HCT116 (cell line): ENCODE data around the gene ADCK2. TPM values are rescaled to one million over a fixed set of nuclear protein-coding genes. Genes with fewer than 3 reads are reported as not detected.
"Not testable (repeated sequence)": the region's sequence is repeated elsewhere in the genome, so short reads cannot be mapped to it uniquely, and the experiment has no call there.

Experiments
- ATAC-seq: fragments of 200-7000 bp; cut with Tn5 transposase; 2 replicates; pipeline ENCODE4 v1.9.1; 2020; ENCODE audit warnings: mild to moderate bottlenecking, moderate library complexity
- BruUV-seq: library from RNA; stranded (reverse); fragments of 400-500 nt; replicated peaks from 2 replicates; lab custom pipeline; 2021; lab: Mats Ljungman, UMichigan
- CTCF ChIA-PET: fragments of 300-600 bp; sonication (Branson Sonifier 250); formaldehyde crosslinking; loops from one replicate; lab custom pipeline; 2021; ENCODE audit warnings: antibody characterized with exemption; lab: Charles Lee
- POLR2A ChIA-PET: fragments of 300-600, 350-600 bp; sonication (Branson Sonifier 250); formaldehyde crosslinking; loops from one replicate; lab custom pipeline; 2021; ENCODE audit warnings: antibody characterized with exemption; lab: Charles Lee
- RAD21 ChIA-PET, 2 experiments: fragments of 300-600 bp; sonication (Branson Sonifier 250); formaldehyde crosslinking; loops; one replicate each; lab custom pipeline; 2023; ENCODE audit warnings: low total read pairs in 2 of 2; ENCODE audit not compliant: uncharacterized antibody in 2 of 2, unreplicated experiment in 2 of 2, low non-redundant PET in 1 of 2; lab: Charles Lee
- DNase-seq: peaks from one replicate; pipeline ENCODE4 v3.0.0-alpha.2; 2010; ENCODE audit warnings: low read depth, low spot score
- H2AFZ ChIP-seq: fragments of 200-600 bp; shearing (Covaris generic), sonication (generic); 2 replicates; pipeline ENCODE4 v1.6.1; 2017; ENCODE audit warnings: low read depth, mixed run types, mixed read lengths, antibody characterized with exemption, low read length; ENCODE audit not compliant: poor library complexity, severe bottlenecking
- H3K27ac ChIP-seq: 2 replicates; pipeline ENCODE4 v1.5.1; 2012; ENCODE audit warnings: low read depth, low read length
- H3K27me3 ChIP-seq: fragments of 200-600 bp; sonication (generic); 2 replicates; pipeline ENCODE4 v1.6.1; 2016; ENCODE audit warnings: mixed run types, low read length, mixed read lengths; ENCODE audit not compliant: insufficient read depth
- H3K36me3 ChIP-seq, 2 experiments: fragments of 200-500 bp in 1 of 2; fragments of 200-600 bp in 1 of 2; sonication (Bioruptor generic) in 1 of 2; sonication (generic) in 1 of 2; 2 replicates each; pipeline versions ENCODE4 v1.5.1 to v1.6.1; 2014 to 2016; ENCODE audit warnings: low read length in 2 of 2, inconsistent platforms in 1 of 2, mixed read lengths in 1 of 2, mixed run types in 1 of 2; ENCODE audit not compliant: insufficient read depth in 2 of 2, control insufficient read depth in 1 of 2
- H3K4me1 ChIP-seq, 2 experiments: fragments of 200-600 bp in 1 of 2; sonication (generic) in 1 of 2; 2 replicates each; pipeline versions ENCODE4 v1.5.1 to v1.6.1; 2012 to 2017; ENCODE audit warnings: low read length in 2 of 2, inconsistent platforms in 1 of 2, mild to moderate bottlenecking in 1 of 2, mixed read lengths in 1 of 2, mixed run types in 1 of 2, moderate library complexity in 1 of 2; ENCODE audit not compliant: insufficient read depth in 2 of 2, control insufficient read depth in 1 of 2
- H3K4me2 ChIP-seq: fragments of 200-600 bp; sonication (generic); 2 replicates; pipeline ENCODE4 v1.6.1; 2017; ENCODE audit warnings: mixed run types, low read length, mixed read lengths
- H3K4me3 ChIP-seq, 2 experiments: fragments of 200-600 bp in 1 of 2; sonication (generic) in 1 of 2; replicated peaks in 1 of 2; 2 replicates each; pipeline ENCODE4 v1.5.1; 2011 to 2016; ENCODE audit warnings: low read length in 2 of 2, control low read depth in 1 of 2, low read depth in 1 of 2, mild to moderate bottlenecking in 1 of 2, mixed read lengths in 1 of 2, mixed run types in 1 of 2
- H3K79me2 ChIP-seq: fragments of 200-600 bp; sonication (generic); 2 replicates; pipeline ENCODE4 v1.6.1; 2017; ENCODE audit warnings: mild to moderate bottlenecking, mixed run types, low read length, moderate library complexity, mixed read lengths; ENCODE audit not compliant: insufficient read depth
- H3K9ac ChIP-seq: fragments of 200-600 bp; sonication (generic); 2 replicates; pipeline ENCODE4 v1.6.1; 2016; ENCODE audit warnings: low read length, mixed read lengths
- H3K9me2 ChIP-seq: fragments of 200-600 bp; sonication (generic), shearing (Covaris generic); 2 replicates; pipeline ENCODE4 v1.6.1; 2017; ENCODE audit warnings: mixed run types, mild to moderate bottlenecking, moderate library complexity; ENCODE audit not compliant: insufficient read depth
- H3K9me3 ChIP-seq, 2 experiments: fragments of 200-500 bp in 1 of 2; fragments of 200-600 bp in 1 of 2; sonication (Bioruptor generic) in 1 of 2; sonication (generic) in 1 of 2; 2 replicates each; pipeline ENCODE4 v1.6.1; 2014 to 2017; ENCODE audit warnings: low read length in 2 of 2, mixed read lengths in 2 of 2, inconsistent platforms in 1 of 2, low read depth in 1 of 2, mild to moderate bottlenecking in 1 of 2, mixed run types in 1 of 2, moderate library complexity in 1 of 2; ENCODE audit not compliant: control insufficient read depth in 1 of 2, insufficient read depth in 1 of 2
- H4K20me1 ChIP-seq: fragments of 200-600 bp; sonication (generic), shearing (Covaris generic); 2 replicates; pipeline ENCODE4 v1.6.1; 2017; ENCODE audit warnings: mixed run types, mild to moderate bottlenecking, moderate library complexity; ENCODE audit not compliant: insufficient read depth
- ATF3 ChIP-seq: IDR thresholded peaks from 2 replicates; pipeline ENCODE4 v1.6.1; 2012
- CEBPB ChIP-seq: IDR thresholded peaks from 2 replicates; pipeline ENCODE4 v1.6.1; 2012; ENCODE audit warnings: low read depth
- ELF1 ChIP-seq: IDR thresholded peaks from 2 replicates; pipeline ENCODE4 v1.6.1; 2012; ENCODE audit warnings: low read depth, borderline replicate concordance
- FOSL1 ChIP-seq: IDR thresholded peaks from 2 replicates; pipeline ENCODE4 v1.6.1; 2012; ENCODE audit warnings: low read depth
- JUND ChIP-seq: IDR thresholded peaks from 2 replicates; pipeline ENCODE4 v1.6.1; 2012
- POLR2A ChIP-seq: IDR thresholded peaks from 2 replicates; pipeline ENCODE4 v1.7.0; 2011; ENCODE audit warnings: borderline replicate concordance; ENCODE audit not compliant: insufficient read depth, insufficient read length; ENCODE audit errors: extremely low read depth
- POLR2AphosphoS5 ChIP-seq: IDR thresholded peaks from 2 replicates; pipeline ENCODE4 v1.6.1; 2011; ENCODE audit warnings: mild to moderate bottlenecking, low read depth, low read length, moderate library complexity
- RAD21 ChIP-seq: IDR thresholded peaks from 2 replicates; pipeline ENCODE4 v1.6.1; 2012; ENCODE audit warnings: low read depth, mild to moderate bottlenecking
- SIN3A ChIP-seq: IDR thresholded peaks from 2 replicates; pipeline ENCODE4 v1.6.1; 2012; ENCODE audit warnings: low read depth
- SP1 ChIP-seq: IDR thresholded peaks from 2 replicates; pipeline ENCODE4 v1.6.1; 2012; ENCODE audit warnings: low read depth
- SRF ChIP-seq: IDR thresholded peaks from 2 replicates; pipeline ENCODE4 v1.6.1; 2012; ENCODE audit warnings: low read depth
- TCF7L2 ChIP-seq: IDR thresholded peaks from 2 replicates; pipeline ENCODE4 v1.7.0; 2011; ENCODE audit warnings: borderline replicate concordance, inconsistent platforms; ENCODE audit not compliant: insufficient read depth, insufficient read length; ENCODE audit errors: extremely low read depth
- YY1 ChIP-seq: IDR thresholded peaks from 2 replicates; pipeline ENCODE4 v1.6.1; 2011; ENCODE audit warnings: low read length, low read depth, moderate library complexity, mild to moderate bottlenecking; ENCODE audit not compliant: insufficient replicate concordance; ENCODE audit errors: extremely low read depth
- ZFX ChIP-seq: fragments of 450-650 bp; IDR thresholded peaks from 2 replicates; pipeline ENCODE4 v1.6.1; 2017
- ZNF274 ChIP-seq: fragments of 200-500 bp; sonication (Bioruptor generic); IDR thresholded peaks from 2 replicates; pipeline ENCODE4 v1.6.1; 2014; ENCODE audit warnings: mild to moderate bottlenecking, low read depth, low read length, inconsistent platforms
- intact Hi-C: fragments of 100-400 bp; cut with micrococcal nuclease; formaldehyde crosslinking; loops from 2 replicates; pipeline ENCODE4 v1.10.0; 2022
- total RNA-seq: library from RNA; stranded (reverse); gene quantifications from one replicate; pipeline ENCODE4 v1.2.1, GENCODE V29; 2021; ENCODE audit not compliant: unreplicated experiment
- TF ChIP-seq, protein P1 (sequence below): IDR thresholded peaks from 2 replicates; pipeline ENCODE4 v1.6.1; 2011; ENCODE audit warnings: mild to moderate bottlenecking, low read length, moderate library complexity; ENCODE audit not compliant: insufficient replicate concordance; ENCODE audit errors: extremely low read depth
- TF ChIP-seq, protein P2 (sequence below), 3 experiments: fragments of 200-600 bp in 1 of 3; sonication (generic) in 1 of 3; IDR thresholded peaks in 2 of 3; conservative IDR thresholded peaks in 1 of 3; 2 replicates each; pipeline ENCODE4 v1.5.1; 2012 to 2017; ENCODE audit warnings: low read depth in 2 of 3, low read length in 2 of 3, antibody characterized with exemption in 1 of 3, borderline replicate concordance in 1 of 3, control low read depth in 1 of 3, mild to moderate bottlenecking in 1 of 3, mixed read lengths in 1 of 3, mixed run types in 1 of 3, moderate library complexity in 1 of 3; ENCODE audit not compliant: insufficient read depth in 1 of 3

ADCK2 gene
- total RNA-seq, 1 experiment from 2014 or later, result 16.9 TPM

DNA sequence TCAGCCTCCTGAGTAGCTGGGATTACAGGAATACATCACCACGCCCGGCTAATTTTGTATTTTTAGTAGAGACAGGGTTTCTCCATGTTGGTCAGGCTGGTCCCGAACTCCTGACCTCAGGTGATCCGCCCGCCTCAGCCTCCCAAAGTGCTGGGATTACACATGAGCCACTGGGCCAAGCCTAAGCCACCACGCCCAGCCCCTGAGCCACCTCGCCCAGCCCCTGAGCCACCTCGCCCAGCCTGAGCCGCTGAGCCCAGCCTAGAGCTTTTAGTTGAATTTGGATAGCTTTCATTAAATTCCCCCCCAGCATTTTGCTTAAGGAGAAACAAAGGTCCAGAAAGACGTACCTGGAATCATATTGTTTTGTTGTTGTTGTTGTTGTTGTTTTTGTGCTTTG lies 2.9 kb upstream of the ADCK2 start:
- H3K79me2 ChIP-seq, POLR2A ChIA-PET, DNase-seq, H2AFZ ChIP-seq, H3K36me3 ChIP-seq, H3K4me3 ChIP-seq, H3K9ac ChIP-seq, ATAC-seq, H4K20me1 ChIP-seq, H3K4me2 ChIP-seq, H3K9me2 ChIP-seq, H3K27me3 ChIP-seq, H3K9me3 ChIP-seq, RAD21 ChIA-PET, CTCF ChIA-PET, H3K27ac ChIP-seq, BruUV-seq: not testable (repeated sequence)
- peaks cover 9 to 26% of the 10 kb centered on the region in 2 experiments for H3K4me1 ChIP-seq
- intact Hi-C loops, result loop anchor here (5.0 kb wide), 1 partner anchor 862 kb away; no protein-coding TSS in a partner anchor

GRCh38 chr7:140670343-140670935 lies 2.3 kb upstream of the ADCK2 start:
- POLR2A ChIA-PET, result no interaction called here

More at GRCh38 chr7:140670343-140670935, 2.3 kb upstream of the ADCK2 start:
- H3K79me2 ChIP-seq, result no peaks in the 10 kb centered on the region
- no peaks in the 10 kb centered on the region for H3K27me3 ChIP-seq
- intact Hi-C loops, result loop anchor here (5.0 kb wide), 1 partner anchor 862 kb away; no protein-coding TSS in a partner anchor
- H3K4me2 ChIP-seq, result no peak overlapping the region
- H3K9me2 ChIP-seq, result no peaks in the 10 kb centered on the region
- no peak overlapping the region for H2AFZ ChIP-seq
- H3K4me3 ChIP-seq, result no peak overlapping the region
- H3K27ac ChIP-seq, result no peak overlapping the region
- no TSS peak for BruUV-seq
- no peaks in the 10 kb centered on the region for H3K36me3 ChIP-seq
- no peak for ATAC-seq
- TF ChIP-seq CEBPB (no peak), ATF3 (no peak), ELF1 (no peak), POLR2AphosphoS5 (no peak), POLR2A (no peak), ZNF274 (no peak), FOSL1 (no peak), SP1 (no peak), ZFX (no peak), SRF (no peak), JUND (no peak), SIN3A (no peak), RAD21 (no peak), TCF7L2 (no peak), YY1 (no peak)
- TF ChIP-seq, protein P1, sequence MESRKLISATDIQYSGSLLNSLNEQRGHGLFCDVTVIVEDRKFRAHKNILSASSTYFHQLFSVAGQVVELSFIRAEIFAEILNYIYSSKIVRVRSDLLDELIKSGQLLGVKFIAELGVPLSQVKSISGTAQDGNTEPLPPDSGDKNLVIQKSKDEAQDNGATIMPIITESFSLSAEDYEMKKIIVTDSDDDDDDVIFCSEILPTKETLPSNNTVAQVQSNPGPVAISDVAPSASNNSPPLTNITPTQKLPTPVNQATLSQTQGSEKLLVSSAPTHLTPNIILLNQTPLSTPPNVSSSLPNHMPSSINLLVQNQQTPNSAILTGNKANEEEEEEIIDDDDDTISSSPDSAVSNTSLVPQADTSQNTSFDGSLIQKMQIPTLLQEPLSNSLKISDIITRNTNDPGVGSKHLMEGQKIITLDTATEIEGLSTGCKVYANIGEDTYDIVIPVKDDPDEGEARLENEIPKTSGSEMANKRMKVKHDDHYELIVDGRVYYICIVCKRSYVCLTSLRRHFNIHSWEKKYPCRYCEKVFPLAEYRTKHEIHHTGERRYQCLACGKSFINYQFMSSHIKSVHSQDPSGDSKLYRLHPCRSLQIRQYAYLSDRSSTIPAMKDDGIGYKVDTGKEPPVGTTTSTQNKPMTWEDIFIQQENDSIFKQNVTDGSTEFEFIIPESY, result no peak
- TF ChIP-seq, protein P2, sequence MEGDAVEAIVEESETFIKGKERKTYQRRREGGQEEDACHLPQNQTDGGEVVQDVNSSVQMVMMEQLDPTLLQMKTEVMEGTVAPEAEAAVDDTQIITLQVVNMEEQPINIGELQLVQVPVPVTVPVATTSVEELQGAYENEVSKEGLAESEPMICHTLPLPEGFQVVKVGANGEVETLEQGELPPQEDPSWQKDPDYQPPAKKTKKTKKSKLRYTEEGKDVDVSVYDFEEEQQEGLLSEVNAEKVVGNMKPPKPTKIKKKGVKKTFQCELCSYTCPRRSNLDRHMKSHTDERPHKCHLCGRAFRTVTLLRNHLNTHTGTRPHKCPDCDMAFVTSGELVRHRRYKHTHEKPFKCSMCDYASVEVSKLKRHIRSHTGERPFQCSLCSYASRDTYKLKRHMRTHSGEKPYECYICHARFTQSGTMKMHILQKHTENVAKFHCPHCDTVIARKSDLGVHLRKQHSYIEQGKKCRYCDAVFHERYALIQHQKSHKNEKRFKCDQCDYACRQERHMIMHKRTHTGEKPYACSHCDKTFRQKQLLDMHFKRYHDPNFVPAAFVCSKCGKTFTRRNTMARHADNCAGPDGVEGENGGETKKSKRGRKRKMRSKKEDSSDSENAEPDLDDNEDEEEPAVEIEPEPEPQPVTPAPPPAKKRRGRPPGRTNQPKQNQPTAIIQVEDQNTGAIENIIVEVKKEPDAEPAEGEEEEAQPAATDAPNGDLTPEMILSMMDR (IDR thresholded peaks at IDR 0.05 in 2 of 3, conservative IDR thresholded peaks at IDR 0.05 in 1 of 3; ENCODE audit: borderline replicate concordance in 1 of 3, insufficient read depth in 1 of 3, low read depth in 2 of 3, low read length in 2 of 3), result no peak
- H3K4me1 ChIP-seq, result peaks cover 9 to 27% of the 10 kb centered on the region in 2 experiments
- no peak overlapping the region for H3K9ac ChIP-seq
- ChIA-PET RAD21 (no interaction called here), CTCF (no interaction called here)
- no peak for DNase-seq
- no peaks in the 10 kb centered on the region for H3K9me3 ChIP-seq
- H4K20me1 ChIP-seq, result no peaks in the 10 kb centered on the region
